Esophagus squamous epithelium (tissue), 4 donors: Measurements from ENCODE around the gene PIK3R5.

Experiments
- CTCF ChIP-seq, 6 experiments: fragments of 450-650 bp in 4 of 6; fragments of 200-600 bp in 2 of 6; sonication (generic) in 2 of 6; IDR thresholded peaks; one replicate each; pipeline ENCODE4 v1.5.1; 2016 to 2019; ENCODE audit warnings: antibody characterized with exemption in 6 of 6, mild to moderate bottlenecking in 4 of 6, moderate library complexity in 4 of 6
- POLR2A ChIP-seq, 4 donors: fragments of 450-650 bp; IDR thresholded peaks; one replicate each; pipeline ENCODE4 v1.6.1; 2017; ENCODE audit warnings: antibody characterized with exemption in 4 of 4, mild to moderate bottlenecking in 4 of 4, moderate library complexity in 3 of 4

GRCh38 chr17:8918807-8919465 lies 46.6 kb downstream of the PIK3R5 start:
- TF ChIP-seq CTCF (IDR thresholded peaks at IDR 0.05) (no peak), POLR2A (IDR thresholded peaks at IDR 0.05) (no peak)
